HG02763 (cell line): ENCODE results near the gene ASAH2B.

Experiments used
- ATAC-seq: cut with Tn5 transposase; IDR thresholded peaks from one replicate; pipeline ENCODE4 v1.9.1; 2021; ENCODE audit warnings: mild to moderate bottlenecking, moderate library complexity; ENCODE audit not compliant: unreplicated experiment

The ASAH2B gene

GRCh38 chr10:50796693-50797092 lies 57.0 kb downstream of the ASAH2B start:
- ATAC-seq, result no peak

- no peak for ATAC-seq
Measured at GRCh38 chr10:50798297-50798696, 58.6 kb downstream of the ASAH2B start.

DNA sequence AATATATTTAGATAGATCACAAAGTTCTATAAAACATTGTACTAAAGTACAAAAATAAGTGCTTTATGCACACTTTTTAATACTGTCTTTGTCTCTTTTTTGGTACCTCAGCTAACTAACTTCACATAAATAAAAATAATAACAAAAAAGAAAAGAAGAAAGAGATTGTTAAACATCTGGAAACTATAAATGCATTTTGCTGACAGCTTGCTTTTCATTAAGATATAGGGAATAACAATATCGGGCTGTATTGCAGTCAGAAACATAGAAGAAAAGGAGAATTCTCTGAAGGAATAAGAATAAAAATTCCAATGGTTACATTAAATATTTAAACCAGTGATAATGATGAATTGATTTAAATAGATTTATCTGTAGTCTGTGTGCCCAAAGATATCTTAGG lies 59.9 kb downstream of the ASAH2B start:
- no peak for ATAC-seq

DNA sequence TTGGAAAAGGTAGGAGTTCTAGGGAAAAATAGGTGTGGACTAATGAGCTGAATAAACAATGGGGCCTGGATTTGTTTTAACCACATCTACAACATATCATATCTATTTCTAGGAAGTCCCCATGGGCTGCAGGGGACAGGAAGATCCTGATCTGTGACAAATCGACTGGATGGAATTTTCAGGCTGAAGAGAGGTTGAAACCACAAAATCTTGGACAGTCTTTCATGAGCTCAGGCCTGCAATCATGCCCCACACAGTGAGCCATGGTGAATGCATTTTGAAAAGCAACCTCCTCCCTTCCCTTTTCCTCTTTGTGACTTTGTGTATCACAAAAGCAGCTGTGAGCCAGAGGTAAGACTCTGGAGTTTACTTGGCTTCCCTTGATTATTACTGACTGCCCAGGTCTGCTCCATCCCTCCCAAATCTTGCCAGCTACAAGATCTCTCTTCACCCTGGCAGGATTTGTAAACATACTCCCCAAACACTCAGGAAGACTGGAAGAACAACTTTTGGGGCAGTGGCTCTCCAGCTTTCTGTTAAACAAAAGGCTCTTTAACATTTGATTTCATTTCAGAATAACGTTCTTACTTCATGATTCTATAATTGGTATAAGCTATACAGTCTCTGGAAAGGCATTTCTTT lies 66.4 kb downstream of the ASAH2B start:
- no peak for ATAC-seq

DNA sequence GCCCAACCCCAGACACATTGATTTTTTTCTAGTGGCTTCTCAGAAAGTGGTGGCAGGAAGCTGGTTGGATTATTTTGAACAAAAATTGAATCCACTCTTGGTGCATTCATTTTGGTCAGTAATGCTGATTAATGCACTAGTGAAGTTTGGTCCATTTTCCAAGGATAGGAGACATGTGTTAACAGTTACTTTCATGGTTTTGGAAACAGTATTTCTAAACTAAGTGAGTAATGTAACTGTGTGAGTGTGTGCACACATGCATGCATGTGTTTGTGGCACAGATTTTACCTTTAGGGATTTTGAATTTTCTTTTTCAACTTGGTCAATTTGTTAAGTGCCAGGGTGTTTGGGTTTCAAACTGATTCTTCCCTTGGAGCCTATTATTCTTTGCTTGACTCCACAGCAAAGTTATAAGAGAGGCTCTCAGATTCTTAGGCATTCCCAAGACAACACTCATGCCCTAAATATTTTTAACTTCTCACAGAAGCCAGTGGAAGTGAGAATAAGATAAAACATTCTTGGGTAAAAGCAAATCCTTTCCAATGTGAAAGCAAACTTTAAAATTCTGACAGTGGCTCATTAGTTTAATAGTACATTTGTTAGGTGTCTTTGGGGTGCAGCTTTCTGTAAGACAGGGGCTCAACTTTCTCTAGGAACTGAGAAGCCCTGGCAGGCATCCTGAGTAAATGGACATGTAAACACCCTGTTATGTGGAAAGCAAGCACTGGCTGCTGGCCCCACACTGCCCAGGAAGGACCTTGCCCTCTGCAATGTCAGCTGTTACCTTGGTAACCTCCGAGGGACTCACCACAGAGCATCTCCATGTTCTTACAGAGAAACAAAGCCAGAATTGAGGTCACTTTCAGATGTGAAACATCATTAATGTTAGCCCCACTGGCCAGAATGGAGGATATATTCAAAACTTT lies 68.4 kb downstream of the ASAH2B start:
- no peak for ATAC-seq
